AG09309 (cell line): Measurements from ENCODE around the gene IL21.
"Not testable (repeated sequence)": the region's sequence is repeated elsewhere in the genome, so short reads cannot be mapped to it uniquely, and the experiment has no call there.

Experiments
- DNase-seq: peaks from one replicate; pipeline ENCODE4 v3.0.0-alpha.2; 2010; ENCODE audit warnings: low read depth
- H3K4me3 ChIP-seq: 2 replicates; pipeline ENCODE4 v1.5.1; 2011; ENCODE audit warnings: mild to moderate bottlenecking, low read depth, low read length, moderate library complexity; ENCODE audit not compliant: control insufficient read depth
- TF ChIP-seq, protein P1 (sequence below): IDR thresholded peaks from 2 replicates; pipeline ENCODE4 v1.5.1; 2011; ENCODE audit warnings: mild to moderate bottlenecking, low read depth, low read length, inconsistent platforms; ENCODE audit not compliant: insufficient read depth, control insufficient read depth; ENCODE audit errors: missing control alignments

The IL21 gene

DNA sequence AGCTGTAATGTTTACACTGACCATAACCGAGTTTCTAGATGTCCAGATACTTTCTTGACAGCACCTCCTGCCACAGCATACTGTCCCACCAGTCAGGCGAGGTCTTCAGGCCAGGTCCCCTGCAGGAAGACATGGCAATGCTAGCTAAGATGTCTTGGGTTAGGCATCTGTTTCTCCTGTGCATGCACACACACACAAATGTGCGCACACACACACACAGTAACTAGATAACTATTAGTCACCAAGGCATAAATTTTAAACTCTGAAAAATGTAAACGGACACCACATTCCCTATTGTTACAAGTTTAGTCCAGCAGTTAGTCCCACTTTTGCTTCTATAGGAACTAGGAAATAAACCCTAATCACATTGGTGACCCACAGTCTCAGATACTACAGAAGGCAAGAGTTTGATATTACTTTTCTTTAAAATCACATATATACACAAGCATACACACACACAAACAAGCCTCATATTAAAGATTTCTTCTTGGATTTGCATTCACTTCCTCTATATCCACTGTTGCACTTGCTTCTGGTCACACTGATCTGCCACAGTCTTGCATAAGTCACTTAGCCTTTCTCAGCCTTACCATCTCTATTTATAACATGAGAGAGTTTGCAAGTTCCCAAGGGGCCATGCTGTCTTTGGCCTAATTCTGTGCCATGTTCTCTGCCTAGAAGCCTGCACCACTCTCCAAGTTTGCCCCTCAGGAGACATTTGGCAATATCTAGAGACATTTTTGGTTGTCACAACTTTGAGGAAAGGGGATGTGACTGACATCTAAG is 32.2 kb downstream of the IL21 start:
- peak; percentile 44 for DNase-seq
- H3K4me3 ChIP-seq, result no peak overlapping the region
- TF ChIP-seq, protein P1, sequence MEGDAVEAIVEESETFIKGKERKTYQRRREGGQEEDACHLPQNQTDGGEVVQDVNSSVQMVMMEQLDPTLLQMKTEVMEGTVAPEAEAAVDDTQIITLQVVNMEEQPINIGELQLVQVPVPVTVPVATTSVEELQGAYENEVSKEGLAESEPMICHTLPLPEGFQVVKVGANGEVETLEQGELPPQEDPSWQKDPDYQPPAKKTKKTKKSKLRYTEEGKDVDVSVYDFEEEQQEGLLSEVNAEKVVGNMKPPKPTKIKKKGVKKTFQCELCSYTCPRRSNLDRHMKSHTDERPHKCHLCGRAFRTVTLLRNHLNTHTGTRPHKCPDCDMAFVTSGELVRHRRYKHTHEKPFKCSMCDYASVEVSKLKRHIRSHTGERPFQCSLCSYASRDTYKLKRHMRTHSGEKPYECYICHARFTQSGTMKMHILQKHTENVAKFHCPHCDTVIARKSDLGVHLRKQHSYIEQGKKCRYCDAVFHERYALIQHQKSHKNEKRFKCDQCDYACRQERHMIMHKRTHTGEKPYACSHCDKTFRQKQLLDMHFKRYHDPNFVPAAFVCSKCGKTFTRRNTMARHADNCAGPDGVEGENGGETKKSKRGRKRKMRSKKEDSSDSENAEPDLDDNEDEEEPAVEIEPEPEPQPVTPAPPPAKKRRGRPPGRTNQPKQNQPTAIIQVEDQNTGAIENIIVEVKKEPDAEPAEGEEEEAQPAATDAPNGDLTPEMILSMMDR, result no peak

DNA sequence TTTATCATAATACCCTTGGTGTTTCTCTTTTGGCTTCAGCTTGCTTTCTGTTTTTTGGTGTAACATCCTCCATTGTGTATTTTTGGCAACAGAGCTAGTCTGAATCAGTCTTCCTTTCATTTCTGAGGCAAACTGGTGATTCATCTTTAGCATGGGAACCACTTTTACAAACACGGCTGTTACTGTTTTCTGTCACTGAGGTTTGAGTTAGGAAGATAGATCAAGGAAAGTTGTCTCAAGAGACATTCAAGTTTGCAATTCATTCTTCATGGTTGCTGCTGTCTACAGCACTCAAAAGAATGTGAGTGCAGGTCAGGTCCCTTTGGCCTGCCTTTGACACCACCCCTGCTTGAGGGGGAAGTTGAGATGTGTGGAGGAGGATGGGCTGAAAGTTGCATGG is 36.3 kb downstream of the IL21 start:
- H3K4me3 ChIP-seq, result no peak overlapping the region
- TF ChIP-seq, protein P1, result no peak
- peak; percentile 64 for DNase-seq

GRCh38 chr4:122583906-122584305 is 37.0 kb downstream of the IL21 start:
- TF ChIP-seq, protein P1, result no peak
- DNase-seq, result peak; percentile 79
- no peak overlapping the region for H3K4me3 ChIP-seq

DNA sequence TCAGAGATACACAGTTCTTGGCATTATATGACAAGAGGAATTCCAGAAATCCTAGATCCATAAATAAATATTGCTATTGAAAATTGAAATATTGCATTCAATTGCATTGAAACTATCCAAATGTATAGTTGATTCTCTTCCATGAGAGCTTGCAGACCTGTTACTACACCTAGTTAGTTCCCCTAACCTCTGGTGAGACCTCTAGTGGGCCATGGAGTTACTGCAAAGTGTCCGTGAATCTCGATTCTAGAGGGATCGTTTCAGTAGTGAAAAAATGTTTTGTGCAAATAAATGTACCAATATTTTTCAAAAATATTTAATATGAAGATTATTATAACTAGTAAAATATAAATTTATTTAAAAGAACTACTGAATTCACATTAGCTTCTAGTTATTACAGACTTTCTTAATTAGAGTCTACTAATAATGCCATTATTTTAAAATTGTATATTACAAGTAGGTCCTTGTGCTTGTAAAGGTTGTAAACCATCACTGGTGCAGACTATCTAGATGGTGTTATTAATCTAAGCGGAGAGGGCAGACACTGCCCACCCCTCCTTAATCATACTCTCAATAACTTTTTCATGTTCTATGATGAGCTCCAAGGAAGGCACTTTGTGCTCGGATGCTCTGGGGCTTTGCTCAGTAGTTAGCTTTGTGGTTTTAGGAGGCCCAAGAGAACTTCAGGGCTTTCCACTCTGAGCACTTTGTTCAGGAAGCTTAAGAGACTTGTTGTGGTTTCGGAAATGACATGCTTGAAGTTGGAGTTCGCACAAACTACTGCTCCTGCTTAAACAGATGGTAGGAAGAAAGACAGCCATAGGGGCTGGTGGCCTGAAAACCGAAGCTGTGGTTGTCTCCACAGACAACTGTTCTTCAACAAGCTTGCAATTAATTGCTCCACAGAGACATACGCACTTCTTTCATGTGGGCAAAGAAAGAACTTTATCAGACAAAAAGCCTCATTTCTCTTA is 42.8 kb downstream of the IL21 start:
- DNase-seq, result no peak
- TF ChIP-seq, protein P1, result peak; percentile 68
- H3K4me3 ChIP-seq, result no peak overlapping the region

GRCh38 chr4:122577189-122577553 is 43.7 kb downstream of the IL21 start:
- TF ChIP-seq, protein P1, result no peak
- H3K4me3 ChIP-seq, result no peak overlapping the region
- DNase-seq, result no peak

DNA sequence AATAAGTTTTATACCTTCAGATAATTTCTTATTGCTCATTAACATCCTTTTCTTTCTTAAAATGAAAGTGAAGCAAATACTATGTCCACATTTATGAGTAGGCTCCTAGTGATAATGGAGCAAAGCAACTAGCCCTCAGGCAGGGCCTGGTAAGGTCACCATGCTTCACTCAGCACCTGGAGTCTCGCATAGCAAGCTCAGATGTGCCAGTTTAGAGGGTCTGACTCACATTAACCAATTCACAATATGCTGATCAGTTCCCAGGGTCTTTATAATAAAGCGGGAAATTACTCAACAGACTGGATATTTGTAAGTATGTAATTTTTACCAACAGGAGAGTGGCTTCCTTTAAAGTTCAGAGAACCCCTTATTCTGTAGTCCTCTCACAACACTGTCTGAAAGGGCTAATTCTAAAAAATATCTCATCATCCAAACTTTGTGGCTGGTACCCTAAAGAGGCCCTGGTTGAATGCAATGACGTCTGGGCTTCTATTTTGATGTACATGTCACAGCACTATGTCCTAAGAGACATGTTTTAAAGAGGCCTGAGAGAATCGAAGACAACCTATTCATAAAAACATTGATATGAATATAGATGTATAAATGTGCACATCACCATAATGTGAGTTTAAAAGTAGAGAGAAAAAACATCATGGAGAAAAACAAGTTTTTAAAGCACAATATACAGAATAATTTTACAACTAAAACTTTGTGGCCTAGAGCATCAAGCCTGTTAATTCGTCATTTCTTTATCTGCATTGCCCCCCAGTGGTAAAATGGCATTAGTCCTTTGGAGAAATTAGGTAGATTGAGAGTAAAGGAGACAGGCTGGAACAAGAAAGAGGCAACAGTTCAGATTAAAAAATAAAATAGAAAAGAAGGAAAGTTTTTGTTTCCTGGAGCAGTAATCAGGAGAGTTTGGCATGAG is 44.3 kb downstream of the IL21 start:
- DNase-seq, result peak; percentile 25
- TF ChIP-seq, protein P1, result peak; percentile 61
- H3K4me3 ChIP-seq, result no peak overlapping the region

DNA sequence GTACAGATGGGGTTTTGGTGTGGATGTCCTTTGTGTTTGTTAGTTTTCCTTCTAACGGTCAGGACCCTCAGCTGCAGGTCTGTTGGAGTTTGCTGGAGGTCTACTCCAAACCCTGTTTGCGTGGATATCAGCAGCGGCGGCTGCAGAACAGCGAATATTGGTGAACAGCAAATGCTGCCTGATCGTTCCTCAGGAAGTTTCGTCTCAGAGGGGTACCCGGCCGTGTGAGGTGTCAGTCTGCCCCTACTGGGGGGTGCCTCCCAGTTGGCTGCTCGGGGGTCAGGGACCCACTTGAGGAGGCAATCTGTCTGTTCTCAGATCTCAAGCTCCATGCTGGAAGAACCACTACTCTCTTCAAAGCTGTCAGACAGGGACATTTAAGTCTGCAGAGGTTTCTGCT is 46.5 kb downstream of the IL21 start:
- not testable (repeated sequence) for DNase-seq, H3K4me3 ChIP-seq
